K562 (cell line): ENCODE results near the gene PRRT2. TPM values are rescaled to one million over a fixed set of nuclear protein-coding genes. Genes with fewer than 3 reads are reported as not detected.

Source experiments
- ATAC-seq: fragments of 200-7000 bp; cut with Tn5 transposase; 3 replicates; pipeline ENCODE4 v1.9.1; 2020; ENCODE audit warnings: moderate library complexity
- BruUV-seq: library from RNA; stranded (reverse); fragments of 400-500 nt; replicated peaks from 2 replicates; lab custom pipeline; 2021; lab: Mats Ljungman, UMichigan
- CTCF ChIA-PET: fragments of 300-600 bp; formaldehyde crosslinking; extraction: SDS; loops from one replicate; lab custom pipeline; 2021; ENCODE audit warnings: low intra/inter-chr PET ratio; lab: Yijun Ruan, JAX
- POLR2A ChIA-PET: fragments of 300-600, 350-650 bp; sonication (Branson Sonifier 250); formaldehyde crosslinking; extraction: SDS; loops from one replicate; lab custom pipeline; 2021; ENCODE audit warnings: antibody characterized with exemption, inconsistent platforms; lab: Yijun Ruan, JAX
- DNase-seq, 4 experiments: peaks; one replicate each; pipeline versions ENCODE4 v3.0.0 to v3.0.0-alpha.2; 2011 to 2018; ENCODE audit warnings: low spot score in 3 of 4, mixed read lengths in 3 of 4; ENCODE audit errors: extremely low read depth in 1 of 4
- FAIRE-seq: peaks from 2 replicates; lab custom pipeline; 2011; peaks lifted over from hg19 to GRCh38; lab: Jason Lieb, UNC
- H2AFZ ChIP-seq: 2 replicates; pipeline ENCODE4 v1.6.0; 2011; ENCODE audit warnings: low read depth, low read length, control low read depth, inconsistent platforms
- H3K27ac ChIP-seq: fragments of 200-600 bp; 3 replicates; pipeline ENCODE4 v1.8.0; 2011; ENCODE audit warnings: low read depth, mild to moderate bottlenecking, control low read depth, inconsistent platforms, low read length, moderate library complexity, mixed read lengths; ENCODE audit errors: extremely low read depth
- H3K27me3 ChIP-seq, 2 experiments: fragments of 300-600 bp in 1 of 2; 2 replicates in 1 of 2; 3 replicates in 1 of 2; pipeline versions ENCODE4 v1.6.0 to v1.8.0; 2011; ENCODE audit warnings: inconsistent platforms in 2 of 2, low read length in 2 of 2, mild to moderate bottlenecking in 1 of 2, mixed read lengths in 1 of 2, moderate library complexity in 1 of 2; ENCODE audit not compliant: control insufficient read depth in 2 of 2, insufficient read depth in 2 of 2
- H3K36me3 ChIP-seq: fragments of 300-600 bp; 3 replicates; pipeline ENCODE4 v1.8.0; 2011; ENCODE audit warnings: mild to moderate bottlenecking, low read length, inconsistent platforms; ENCODE audit not compliant: control insufficient read depth, insufficient read depth
- H3K4me1 ChIP-seq, 2 experiments: fragments of 200-600 bp in 1 of 2; replicated peaks in 1 of 2; 2 replicates in 1 of 2; 3 replicates in 1 of 2; pipeline versions ENCODE4 v1.5.1 to v1.8.0; 2011; ENCODE audit warnings: inconsistent platforms in 2 of 2, low read length in 2 of 2, mild to moderate bottlenecking in 1 of 2, mixed read lengths in 1 of 2, moderate library complexity in 1 of 2; ENCODE audit not compliant: control insufficient read depth in 2 of 2, insufficient read depth in 2 of 2
- H3K4me2 ChIP-seq: 2 replicates; pipeline ENCODE4 v1.6.1; 2011; ENCODE audit warnings: low read length, control low read depth, inconsistent platforms, mixed read lengths; ENCODE audit not compliant: insufficient read depth
- H3K4me3 ChIP-seq: fragments of 200-600 bp; sonication (generic), shearing (Covaris generic); 2 replicates; pipeline ENCODE4 v1.5.1; 2016; ENCODE audit warnings: control low read depth, inconsistent platforms
- H3K79me2 ChIP-seq: fragments of 200-600 bp; 3 replicates; pipeline ENCODE4 v1.8.0; 2011; ENCODE audit warnings: low read length, inconsistent platforms; ENCODE audit not compliant: control insufficient read depth, insufficient read depth
- H3K9ac ChIP-seq, 2 experiments: 2 replicates each; pipeline versions ENCODE4 v1.6.0 to v1.6.1; 2011; ENCODE audit warnings: low read depth in 2 of 2, low read length in 2 of 2, control low read depth in 1 of 2, inconsistent platforms in 1 of 2, mild to moderate bottlenecking in 1 of 2, mixed read lengths in 1 of 2; ENCODE audit not compliant: insufficient read depth in 1 of 2
- H3K9me1 ChIP-seq: one replicate; pipeline ENCODE4 v1.6.0; 2011; ENCODE audit warnings: inconsistent platforms, mild to moderate bottlenecking, low read length, moderate library complexity; ENCODE audit not compliant: control insufficient read depth, insufficient read depth
- H3K9me3 ChIP-seq: replicated peaks from 2 replicates; pipeline ENCODE4 v1.5.1; 2011; ENCODE audit warnings: low read depth, low read length, inconsistent platforms; ENCODE audit not compliant: control insufficient read depth, insufficient read depth
- H4K20me1 ChIP-seq: replicated peaks from 2 replicates; pipeline ENCODE4 v1.6.1; 2011; ENCODE audit warnings: low read length, inconsistent platforms, mixed read lengths; ENCODE audit not compliant: control insufficient read depth, insufficient read depth
- ARID1B ChIP-seq: fragments of 450-650 bp; IDR thresholded peaks from 2 replicates; pipeline ENCODE4 v1.6.1; 2016; ENCODE audit warnings: antibody characterized with exemption, mild to moderate bottlenecking, inconsistent platforms
- CBFA2T3 ChIP-seq: fragments of 450-650 bp; IDR thresholded peaks from 2 replicates; pipeline ENCODE4 v1.6.1; 2017
- GABPB1 ChIP-seq: sonication (generic); formaldehyde crosslinking; IDR thresholded peaks from 2 replicates; pipeline ENCODE4 v1.8.0; 2022; ENCODE audit warnings: mild to moderate bottlenecking, missing genetic modification reagents
- JUN ChIP-seq, 2 experiments: sonication (generic) in 1 of 2; formaldehyde crosslinking in 1 of 2; IDR thresholded peaks; 2 replicates each; pipeline versions ENCODE4 v1.6.1 to v1.8.0; 2012 to 2022; ENCODE audit warnings: borderline replicate concordance in 2 of 2, mild to moderate bottlenecking in 2 of 2, improper control_type of control experiment in 1 of 2, low read depth in 1 of 2, low read length in 1 of 2, missing genetic modification reagents in 1 of 2
- KLF1 ChIP-seq: fragments of 450-650 bp; IDR thresholded peaks from 2 replicates; pipeline ENCODE4 v1.6.1; 2016; ENCODE audit warnings: missing genetic modification characterization, missing compliant biosample characterization
- RCOR1 ChIP-seq, 2 experiments: IDR thresholded peaks; 2 replicates each; pipeline ENCODE4 v1.6.1; 2012; ENCODE audit warnings: low read depth in 2 of 2, low read length in 2 of 2, borderline replicate concordance in 1 of 2, improper control_type of control experiment in 1 of 2
- SIN3A ChIP-seq, 2 experiments: fragments of 150-350 bp in 1 of 2; IDR thresholded peaks; 2 replicates each; pipeline ENCODE4 v1.6.1; 2011 to 2016; ENCODE audit warnings: borderline replicate concordance in 2 of 2, low read depth in 2 of 2, low read length in 2 of 2, mild to moderate bottlenecking in 2 of 2, moderate library complexity in 2 of 2; ENCODE audit not compliant: control insufficient read depth in 1 of 2
- ZNF75A ChIP-seq: fragments of 450-650 bp; formaldehyde crosslinking; IDR thresholded peaks from 2 replicates; pipeline ENCODE4 v1.4.0; 2020; ENCODE audit warnings: mild to moderate bottlenecking
- WGBS: fragments of 100-300 bp; shearing (Covaris generic); methylation state at CpG from one replicate; pipeline ENCODE4 v1.1.6; 2016; ENCODE audit warnings: low coverage, mixed read lengths; ENCODE audit not compliant: insufficient coverage; ENCODE audit errors: missing lambda C conversion rate; 5-methylcytosine and 5-hydroxymethylcytosine counted together
- in situ Hi-C: fragments of 300-500 bp; cut with MboI; formaldehyde crosslinking; loops from 4 replicates; pipeline ENCODE4 v1.15.0; 2018; ENCODE audit warnings: inconsistent platforms, mixed read lengths
- intact Hi-C: fragments of 100-400 bp; cut with micrococcal nuclease; formaldehyde crosslinking; loops from 2 replicates; pipeline ENCODE4 v1.14.2; 2022
- polyA plus RNA-seq, 8 experiments: library from polyadenylated mRNA; depleted of rRNA in 4 of 8; stranded (reverse) in 5 of 8; unstranded in 3 of 8; fragments of >200 nt; fragmentation: Nextera tagmentation in 2 of 8; fragmentation: Illumina TruSeq in 1 of 8; extraction: Ambion mirVana in 2 of 8; extraction: Trizol in 1 of 8; gene quantifications; 2 replicates each; pipeline versions ENCODE4 v1.2.1 to v1.2.3, GENCODE V29; 2011 to 2014; ENCODE audit warnings: inconsistent platforms in 1 of 8, missing spikeins in 1 of 8
- total RNA-seq, 7 experiments: library from RNA; depleted of rRNA in 6 of 7; stranded (reverse); fragments of >200 nt in 6 of 7; fragmentation: Illumina TruSeq in 2 of 7; extraction: Trizol in 2 of 7; gene quantifications; 2 replicates each; pipeline versions ENCODE4 v1.2.1 to v1.2.3, GENCODE V29; 2011 to 2021; ENCODE audit warnings: low replicate concordance in 1 of 7
- TF ChIP-seq, protein P1 (sequence below): fragments of 450-650 bp; IDR thresholded peaks from 2 replicates; pipeline ENCODE4 v1.7.0; 2016; ENCODE audit warnings: borderline replicate concordance

PRRT2 gene
- total and polyA plus RNA-seq, 9 of the 15 experiments (the other 6 are each of a cell fraction or from before 2014, with no cell fraction given) = 0.11 to 1.0 (median 0.42) TPM; not detected in 2

- no peak overlapping the region for H2AFZ ChIP-seq
- no peak overlapping the region for H3K9ac ChIP-seq
- no peak for TF ChIP-seq ARID1B
- TF ChIP-seq SIN3A (IDR thresholded peaks at IDR 0.05; ENCODE audit: borderline replicate concordance in 2 of 2, control insufficient read depth in 1 of 2, low read depth in 2 of 2, low read length in 2 of 2) = no peak
- ChIA-PET POLR2A (no interaction called here), CTCF (no interaction called here)
- no peak overlapping the region for H3K4me3 ChIP-seq
- no peak for DNase-seq
- WGBS = 80% methylated on average over 7 of the region's 7 CpGs
- H3K27me3 ChIP-seq = no peaks in the 10 kb centered on the region
- H3K4me2 ChIP-seq = no peak overlapping the region
- BruUV-seq = no TSS peak
- H3K9me1 ChIP-seq = peaks cover 3% of the 10 kb centered on the region
- H3K4me1 ChIP-seq = peaks cover 22 to 47% of the 10 kb centered on the region in 2 experiments
- no peak overlapping the region for H3K27ac ChIP-seq
- H4K20me1 ChIP-seq = no peaks in the 10 kb centered on the region; the same call in 1 of the 2 replicates
- intact Hi-C loops = no loop called here
- peaks cover 16% of the 10 kb centered on the region for H3K79me2 ChIP-seq
- H3K36me3 ChIP-seq = peaks cover 23% of the 10 kb centered on the region
- ATAC-seq = no peak
- in situ Hi-C loops = no loop called here
- FAIRE-seq = no peak
- H3K9me3 ChIP-seq = no peaks in the 10 kb centered on the region
Observed at GRCh38 chr16:29821643-29822115, 9.7 kb downstream of the PRRT2 start.

- H3K4me3 ChIP-seq = no peak overlapping the region
- H3K9me1 ChIP-seq = peaks cover 3% of the 10 kb centered on the region
- H2AFZ ChIP-seq = no peak overlapping the region
- H3K79me2 ChIP-seq = no peaks in the 10 kb centered on the region
- WGBS = 26% methylated on average over 7 of the region's 7 CpGs
- no peak overlapping the region for H3K4me2 ChIP-seq
- intact Hi-C loops (no loop called here), in situ Hi-C loops (no loop called here)
- no peak overlapping the region for H3K27ac ChIP-seq
- ChIA-PET CTCF (interaction anchor here (0.7 kb wide), 1 partner anchor 275 kb away, joined by 8 read pairs; no protein-coding TSS in a partner anchor), POLR2A (interaction anchor here (0.6 to 1.1 kb wide), 4 partner anchors 10 to 145 kb away, joined by 3 to 6 read pairs (median 4); partner anchors contain the start of gene QPRT)
- H3K4me1 ChIP-seq = peaks cover 22 to 34% of the 10 kb centered on the region in 2 experiments
- H3K36me3 ChIP-seq = peaks cover 5% of the 10 kb centered on the region
- ATAC-seq (no peak), DNase-seq (no peak), FAIRE-seq (no peak)
- H3K27me3 ChIP-seq = peaks cover 0 to 1% of the 10 kb centered on the region in 2 experiments; a peak in 1 of 5 replicates
- peak overlapping the region in 1 of 2 experiments; percentile 70; a peak in 1 of 4 replicates for H3K9ac ChIP-seq
- no TSS peak for BruUV-seq
- H4K20me1 ChIP-seq = no peaks in the 10 kb centered on the region; the same call in 1 of the 2 replicates
- no peaks in the 10 kb centered on the region for H3K9me3 ChIP-seq
- TF ChIP-seq CBFA2T3 = 0 out of 2 replicates have a peak, but pooled peaks have one; percentile 6
- TF ChIP-seq ZNF75A (CRISPR knock-in tag) = no peak
- TF ChIP-seq GABPB1 = no peak
- no peak for TF ChIP-seq JUN (IDR thresholded peaks at IDR 0.05; ENCODE audit: borderline replicate concordance, low read depth, low read length)
- no peak for TF ChIP-seq JUN (CRISPR knock-in tag; IDR thresholded peaks at IDR 0.05; ENCODE audit: borderline replicate concordance)
- no peak for TF ChIP-seq KLF1 (tag)
- TF ChIP-seq, protein P1, sequence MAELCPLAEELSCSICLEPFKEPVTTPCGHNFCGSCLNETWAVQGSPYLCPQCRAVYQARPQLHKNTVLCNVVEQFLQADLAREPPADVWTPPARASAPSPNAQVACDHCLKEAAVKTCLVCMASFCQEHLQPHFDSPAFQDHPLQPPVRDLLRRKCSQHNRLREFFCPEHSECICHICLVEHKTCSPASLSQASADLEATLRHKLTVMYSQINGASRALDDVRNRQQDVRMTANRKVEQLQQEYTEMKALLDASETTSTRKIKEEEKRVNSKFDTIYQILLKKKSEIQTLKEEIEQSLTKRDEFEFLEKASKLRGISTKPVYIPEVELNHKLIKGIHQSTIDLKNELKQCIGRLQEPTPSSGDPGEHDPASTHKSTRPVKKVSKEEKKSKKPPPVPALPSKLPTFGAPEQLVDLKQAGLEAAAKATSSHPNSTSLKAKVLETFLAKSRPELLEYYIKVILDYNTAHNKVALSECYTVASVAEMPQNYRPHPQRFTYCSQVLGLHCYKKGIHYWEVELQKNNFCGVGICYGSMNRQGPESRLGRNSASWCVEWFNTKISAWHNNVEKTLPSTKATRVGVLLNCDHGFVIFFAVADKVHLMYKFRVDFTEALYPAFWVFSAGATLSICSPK = no peak
- TF ChIP-seq RCOR1 (IDR thresholded peaks at IDR 0.05; ENCODE audit: borderline replicate concordance in 1 of 2, low read depth in 2 of 2, low read length in 2 of 2) = 0 out of 4 replicates have a peak, but pooled peaks of 1 of the 2 experiments have one; percentile 3
Observed at GRCh38 chr16:29824589-29825144, 12.7 kb downstream of the PRRT2 start.
